Liver (tissue), 9 donors: Measurements from ENCODE around the gene TMEM86A. TPM values are rescaled to one million over a fixed set of nuclear protein-coding genes. Genes with fewer than 3 reads are reported as not detected.

Experiments
- DNase-seq: peaks from one replicate; pipeline ENCODE4 v3.0.0-alpha.2; 2017; ENCODE audit warnings: low spot score
- H3K27ac ChIP-seq, 2 donors: one replicate each; pipeline ENCODE4 v1.7.0; 2013; ENCODE audit warnings: inconsistent platforms in 2 of 2, low read length in 2 of 2, control low read depth in 1 of 2, low read depth in 1 of 2, mild to moderate bottlenecking in 1 of 2
- H3K27me3 ChIP-seq, 4 donors: one replicate each; pipeline versions ENCODE4 v1.6.1 to v1.7.0; 2013; ENCODE audit warnings: low read length in 3 of 4, inconsistent platforms in 1 of 4, mild to moderate bottlenecking in 1 of 4, moderate library complexity in 1 of 4; ENCODE audit not compliant: control insufficient read depth in 4 of 4, insufficient read depth in 4 of 4
- H3K36me3 ChIP-seq, 4 donors: one replicate each; pipeline versions ENCODE4 v1.6.1 to v1.7.0; 2013; ENCODE audit warnings: low read length in 3 of 4, mild to moderate bottlenecking in 3 of 4, low read depth in 1 of 4, moderate library complexity in 1 of 4; ENCODE audit not compliant: control insufficient read depth in 4 of 4, insufficient read depth in 3 of 4
- H3K4me1 ChIP-seq, 4 donors: one replicate each; pipeline versions ENCODE4 v1.6.1 to v1.7.0; 2013; ENCODE audit warnings: low read length in 3 of 4, mild to moderate bottlenecking in 3 of 4, moderate library complexity in 1 of 4; ENCODE audit not compliant: control insufficient read depth in 4 of 4, insufficient read depth in 4 of 4
- H3K4me3 ChIP-seq, 3 donors: one replicate each; pipeline versions ENCODE4 v1.6.1 to v1.7.0; 2013; ENCODE audit warnings: low read length in 3 of 3, control low read depth in 1 of 3, low read depth in 1 of 3, mild to moderate bottlenecking in 1 of 3
- H3K9ac ChIP-seq, 2 donors: one replicate each; pipeline ENCODE4 v1.7.0; 2013; ENCODE audit warnings: low read length in 2 of 2, mild to moderate bottlenecking in 2 of 2, moderate library complexity in 2 of 2, control low read depth in 1 of 2, low read depth in 1 of 2
- H3K9me3 ChIP-seq, 4 donors: one replicate each; pipeline versions ENCODE4 v1.6.1 to v1.7.0; 2013; ENCODE audit warnings: low read length in 3 of 4; ENCODE audit not compliant: control insufficient read depth in 4 of 4
- FOXA1 ChIP-seq: IDR thresholded peaks from 2 replicates; pipeline ENCODE4 v1.6.1; 2016; ENCODE audit warnings: antibody characterized with exemption
- FOXA2 ChIP-seq: IDR thresholded peaks from 2 replicates; pipeline ENCODE4 v1.6.1; 2016; ENCODE audit warnings: antibody characterized with exemption
- HNF4A ChIP-seq, 2 donors: conservative IDR thresholded peaks; 2 replicates each; pipeline ENCODE4 v1.6.1; 2016; ENCODE audit warnings: antibody characterized with exemption in 2 of 2, mild to moderate bottlenecking in 2 of 2
- HNF4G ChIP-seq: IDR thresholded peaks from 2 replicates; pipeline ENCODE4 v1.6.1; 2016; ENCODE audit warnings: antibody characterized with exemption
- JUND ChIP-seq, 2 donors: IDR thresholded peaks; 2 replicates each; pipeline ENCODE4 v1.6.1; 2016; ENCODE audit warnings: antibody characterized with exemption in 2 of 2
- NR2F2 ChIP-seq: IDR thresholded peaks from 2 replicates; pipeline ENCODE4 v1.6.1; 2016; ENCODE audit warnings: antibody characterized with exemption
- SP1 ChIP-seq: IDR thresholded peaks from 2 replicates; pipeline ENCODE4 v1.6.1; 2018; ENCODE audit warnings: antibody characterized with exemption, mild to moderate bottlenecking
- TAF1 ChIP-seq: conservative IDR thresholded peaks from 2 replicates; pipeline ENCODE4 v1.6.1; 2016; ENCODE audit warnings: antibody characterized with exemption, mild to moderate bottlenecking
- YY1 ChIP-seq: IDR thresholded peaks from 2 replicates; pipeline ENCODE4 v1.6.1; 2016; ENCODE audit warnings: antibody characterized with exemption, mild to moderate bottlenecking
- WGBS: extraction: QIAGEN DNeasy Blood & Tissue Kit; methylation state at CpG from one replicate; pipeline ENCODE4 v1.1.7; 2013; 5-methylcytosine and 5-hydroxymethylcytosine counted together
- polyA plus RNA-seq, 2 donors: library from polyadenylated mRNA; stranded (reverse) in 1 of 2; unstranded in 1 of 2; fragments of 200-250 nt in 1 of 2; fragments of >200 nt in 1 of 2; fragmentation: Nextera tagmentation in 1 of 2; extraction: Ambion mirVana in 1 of 2; gene quantifications; one replicate each; pipeline versions ENCODE4 v1.2.1 to v1.2.3, GENCODE V29; 2013 to 2015
- total RNA-seq, 2 donors: library from RNA; depleted of rRNA; stranded (reverse); fragments of >200 nt; gene quantifications; one replicate each; pipeline ENCODE4 v1.2.3, GENCODE V29; 2014
- TF ChIP-seq, protein P1 (sequence below): IDR thresholded peaks from 2 replicates; pipeline ENCODE4 v1.6.1; 2016; ENCODE audit warnings: antibody characterized with exemption
- TF ChIP-seq, protein P2 (sequence below): IDR thresholded peaks from 2 replicates; pipeline ENCODE4 v1.6.1; 2016; ENCODE audit warnings: antibody characterized with exemption
- TF ChIP-seq, protein P3 (sequence below): IDR thresholded peaks from 2 replicates; pipeline ENCODE4 v1.6.1; 2016; ENCODE audit warnings: antibody characterized with exemption
- TF ChIP-seq, protein P4 (sequence below): fragments of 150-350 bp; IDR thresholded peaks from 2 replicates; pipeline ENCODE4 v1.5.1; 2017; ENCODE audit warnings: improper control_type of control experiment, low read depth, low read length; ENCODE audit not compliant: missing input control
- donor health status: healthy.
- donor health status: healthy.
- donor health status: healthy.
- donor health status: healthy.
- donor health status: healthy.

TMEM86A gene
- total and polyA plus RNA-seq, 4 donors, result 1.8 to 2.7 (median 2.0) TPM

DNA sequence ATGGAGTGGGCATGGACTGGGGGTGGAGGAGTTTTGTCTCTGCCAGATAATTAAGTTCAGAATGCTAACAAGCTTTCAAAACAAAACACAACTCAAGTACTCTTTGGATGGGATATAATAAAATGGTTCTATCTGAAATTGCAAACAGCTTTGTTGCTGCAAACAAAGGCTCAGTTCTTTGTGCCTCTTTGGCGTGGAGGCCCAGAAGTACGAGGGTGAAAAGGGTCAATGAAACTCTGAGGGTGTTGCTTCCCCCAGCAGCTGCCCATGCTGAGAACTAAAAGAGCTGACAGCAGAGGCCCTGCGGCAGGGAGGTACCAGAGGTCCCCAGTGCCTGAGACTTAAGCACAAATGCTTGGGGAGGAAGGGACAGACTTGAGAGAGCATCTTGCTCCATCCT, 53.9 kb downstream of the TMEM86A start:
- Histone ChIP-seq H3K27me3 (no peaks in the 10 kb centered on the region), H3K4me1 (no peaks in the 10 kb centered on the region), H3K9me3 (no peaks in the 10 kb centered on the region), H3K36me3 (no peaks in the 10 kb centered on the region), H3K4me3 (no peak overlapping the region), H3K27ac (no peak overlapping the region), H3K9ac (no peak overlapping the region)
- 60% methylated on average over 3 of the region's 3 CpGs for WGBS
- TF ChIP-seq HNF4A (conservative IDR thresholded peaks at IDR 0.05), result no peak
- TF ChIP-seq, protein P1, sequence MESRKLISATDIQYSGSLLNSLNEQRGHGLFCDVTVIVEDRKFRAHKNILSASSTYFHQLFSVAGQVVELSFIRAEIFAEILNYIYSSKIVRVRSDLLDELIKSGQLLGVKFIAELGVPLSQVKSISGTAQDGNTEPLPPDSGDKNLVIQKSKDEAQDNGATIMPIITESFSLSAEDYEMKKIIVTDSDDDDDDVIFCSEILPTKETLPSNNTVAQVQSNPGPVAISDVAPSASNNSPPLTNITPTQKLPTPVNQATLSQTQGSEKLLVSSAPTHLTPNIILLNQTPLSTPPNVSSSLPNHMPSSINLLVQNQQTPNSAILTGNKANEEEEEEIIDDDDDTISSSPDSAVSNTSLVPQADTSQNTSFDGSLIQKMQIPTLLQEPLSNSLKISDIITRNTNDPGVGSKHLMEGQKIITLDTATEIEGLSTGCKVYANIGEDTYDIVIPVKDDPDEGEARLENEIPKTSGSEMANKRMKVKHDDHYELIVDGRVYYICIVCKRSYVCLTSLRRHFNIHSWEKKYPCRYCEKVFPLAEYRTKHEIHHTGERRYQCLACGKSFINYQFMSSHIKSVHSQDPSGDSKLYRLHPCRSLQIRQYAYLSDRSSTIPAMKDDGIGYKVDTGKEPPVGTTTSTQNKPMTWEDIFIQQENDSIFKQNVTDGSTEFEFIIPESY, result no peak
- TF ChIP-seq JUND (IDR thresholded peaks at IDR 0.05), result no peak
- no peak for TF ChIP-seq TAF1
- TF ChIP-seq FOXA1, result no peak
- TF ChIP-seq, protein P2, sequence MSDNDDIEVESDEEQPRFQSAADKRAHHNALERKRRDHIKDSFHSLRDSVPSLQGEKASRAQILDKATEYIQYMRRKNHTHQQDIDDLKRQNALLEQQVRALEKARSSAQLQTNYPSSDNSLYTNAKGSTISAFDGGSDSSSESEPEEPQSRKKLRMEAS, result no peak
- TF ChIP-seq, protein P3, sequence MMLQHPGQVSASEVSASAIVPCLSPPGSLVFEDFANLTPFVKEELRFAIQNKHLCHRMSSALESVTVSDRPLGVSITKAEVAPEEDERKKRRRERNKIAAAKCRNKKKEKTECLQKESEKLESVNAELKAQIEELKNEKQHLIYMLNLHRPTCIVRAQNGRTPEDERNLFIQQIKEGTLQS, result no peak
- no peak for TF ChIP-seq SP1
- TF ChIP-seq FOXA2, result no peak
- TF ChIP-seq, protein P4, sequence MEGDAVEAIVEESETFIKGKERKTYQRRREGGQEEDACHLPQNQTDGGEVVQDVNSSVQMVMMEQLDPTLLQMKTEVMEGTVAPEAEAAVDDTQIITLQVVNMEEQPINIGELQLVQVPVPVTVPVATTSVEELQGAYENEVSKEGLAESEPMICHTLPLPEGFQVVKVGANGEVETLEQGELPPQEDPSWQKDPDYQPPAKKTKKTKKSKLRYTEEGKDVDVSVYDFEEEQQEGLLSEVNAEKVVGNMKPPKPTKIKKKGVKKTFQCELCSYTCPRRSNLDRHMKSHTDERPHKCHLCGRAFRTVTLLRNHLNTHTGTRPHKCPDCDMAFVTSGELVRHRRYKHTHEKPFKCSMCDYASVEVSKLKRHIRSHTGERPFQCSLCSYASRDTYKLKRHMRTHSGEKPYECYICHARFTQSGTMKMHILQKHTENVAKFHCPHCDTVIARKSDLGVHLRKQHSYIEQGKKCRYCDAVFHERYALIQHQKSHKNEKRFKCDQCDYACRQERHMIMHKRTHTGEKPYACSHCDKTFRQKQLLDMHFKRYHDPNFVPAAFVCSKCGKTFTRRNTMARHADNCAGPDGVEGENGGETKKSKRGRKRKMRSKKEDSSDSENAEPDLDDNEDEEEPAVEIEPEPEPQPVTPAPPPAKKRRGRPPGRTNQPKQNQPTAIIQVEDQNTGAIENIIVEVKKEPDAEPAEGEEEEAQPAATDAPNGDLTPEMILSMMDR, result no peak
- no peak for TF ChIP-seq YY1
- TF ChIP-seq HNF4G, result no peak
- DNase-seq, result no peak

DNA sequence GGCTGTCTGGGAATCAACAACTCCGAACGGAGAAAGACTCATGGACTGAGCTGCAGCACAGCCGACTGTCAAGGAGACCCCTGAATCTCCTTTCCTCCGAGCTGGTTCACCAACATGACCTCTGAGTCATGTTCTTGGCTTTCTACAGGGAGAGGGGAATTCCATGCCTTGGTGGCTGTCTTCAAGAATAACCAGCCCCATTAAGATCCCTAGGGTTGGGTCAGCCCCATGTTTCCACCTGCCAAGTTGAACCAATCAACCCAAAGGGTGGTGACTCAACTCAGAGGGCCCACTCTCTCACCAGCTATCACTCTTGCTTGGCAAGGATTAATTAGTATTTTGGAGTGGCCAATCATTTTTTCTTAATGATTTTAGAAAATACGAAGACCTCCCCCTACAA, 55.7 kb downstream of the TMEM86A start:
- Histone ChIP-seq H3K4me3 (no peak overlapping the region), H3K27me3 (no peaks in the 10 kb centered on the region), H3K27ac (no peak overlapping the region), H3K9me3 (no peaks in the 10 kb centered on the region), H3K36me3 (no peaks in the 10 kb centered on the region), H3K9ac (no peak overlapping the region), H3K4me1 (no peaks in the 10 kb centered on the region)
- TF ChIP-seq, protein P2, result no peak
- TF ChIP-seq HNF4G, result no peak
- no peak for TF ChIP-seq YY1
- no peak for TF ChIP-seq FOXA1
- TF ChIP-seq NR2F2, result no peak
- WGBS, result 65% methylated on average over 5 of the region's 5 CpGs
- no peak for DNase-seq

Other genes starting within 250 kb of the TMEM86A start
- gene LDHAL6A, start 242.9 kb upstream of the TMEM86A start, total RNA-seq, result not detected
- gene LDHAL6A, start 242.9 kb upstream of the TMEM86A start, polyA plus RNA-seq, result under 1 TPM in 1 of 2 donors, not detected in 1; 0.28 TPM
- gene TSG101, start 171.8 kb upstream of the TMEM86A start, total RNA-seq, result 10 to 100 TPM; 41.1 to 53.1 TPM
- 10 to 100 TPM; 29.7 to 34.6 TPM for gene TSG101, start 171.8 kb upstream of the TMEM86A start, polyA plus RNA-seq
- 10 to 100 TPM in 1 of 2 donors, 1 to 10 TPM in 1; 7.7 to 15.5 TPM for gene UEVLD, start 110.0 kb upstream of the TMEM86A start, total RNA-seq
- 1 to 10 TPM; 5.7 TPM for gene UEVLD, start 110.0 kb upstream of the TMEM86A start, polyA plus RNA-seq
- gene MISFA, start 99.0 kb upstream of the TMEM86A start, total RNA-seq, result under 1 TPM in 1 of 2 donors, not detected in 1; 0.08 TPM
- under 1 TPM; 0.05 to 0.82 TPM for gene MISFA, start 99.0 kb upstream of the TMEM86A start, polyA plus RNA-seq
- 10 to 100 TPM in 1 of 2 donors, 1 to 10 TPM in 1; 9.9 to 11.8 TPM for gene SPTY2D1, start 64.4 kb upstream of the TMEM86A start, total RNA-seq
- gene SPTY2D1, start 64.4 kb upstream of the TMEM86A start, polyA plus RNA-seq, result 1 to 10 TPM; 3.0 to 4.7 TPM
- gene IGSF22, start 27.4 kb downstream of the TMEM86A start, total RNA-seq, result not detected
- under 1 TPM; 0.12 to 0.26 TPM for gene IGSF22, start 27.4 kb downstream of the TMEM86A start, polyA plus RNA-seq
- not detected for gene PTPN5, start 93.0 kb downstream of the TMEM86A start, total RNA-seq
- not detected for gene PTPN5, start 93.0 kb downstream of the TMEM86A start, polyA plus RNA-seq
- gene MRGPRX1, start 240.6 kb downstream of the TMEM86A start, total RNA-seq, result not detected
- gene MRGPRX1, start 240.6 kb downstream of the TMEM86A start, polyA plus RNA-seq, result not detected